GM23338 (cell line): ENCODE results near the gene ZNRF2.

Source experiments
- CREB1 ChIP-seq: fragments of 250-450 bp; sonication (Bioruptor Pico); IDR thresholded peaks from 2 replicates; pipeline ENCODE4 v1.5.0; 2020; ENCODE audit warnings: low read depth, mild to moderate bottlenecking, moderate library complexity
- EZH2 ChIP-seq: fragments of 200-600 bp; sonication (generic); IDR thresholded peaks from one replicate; pipeline ENCODE4 v1.8.0; 2017; ENCODE audit warnings: antibody characterized with exemption, mild to moderate bottlenecking, low read depth; ENCODE audit not compliant: unreplicated experiment
- EZH2phosphoT487 ChIP-seq: fragments of 200-600 bp; sonication (generic); IDR thresholded peaks from one replicate; pipeline ENCODE4 v1.8.1; 2018; ENCODE audit warnings: antibody characterized with exemption; ENCODE audit not compliant: unreplicated experiment
- POLR2AphosphoS5 ChIP-seq: IDR thresholded peaks from 2 replicates; pipeline ENCODE4 v1.6.1; 2016; ENCODE audit warnings: antibody characterized with exemption, low read depth
- ZNF114 ChIP-seq: fragments of 250-450 bp; sonication (Bioruptor Pico); IDR thresholded peaks from 2 replicates; pipeline ENCODE4 v1.5.0; 2020; ENCODE audit warnings: mild to moderate bottlenecking, moderate library complexity
- ZNF331 ChIP-seq: fragments of 250-450 bp; sonication (Bioruptor Pico); IDR thresholded peaks from 2 replicates; pipeline ENCODE4 v1.5.0; 2020; ENCODE audit warnings: low read depth, mild to moderate bottlenecking, moderate library complexity
- TF ChIP-seq, protein P1 (sequence below), 2 experiments: fragments of 200-600 bp in 1 of 2; sonication (generic) in 1 of 2; conservative IDR thresholded peaks; 2 replicates each; pipeline versions ENCODE4 v1.5.1 to v1.6.1; 2016 to 2017; ENCODE audit warnings: antibody characterized with exemption in 2 of 2, low read depth in 2 of 2, mild to moderate bottlenecking in 2 of 2, moderate library complexity in 1 of 2
- TF ChIP-seq, protein P2 (sequence below): IDR thresholded peaks from one replicate; pipeline ENCODE4 v1.6.1; 2018; ENCODE audit warnings: antibody characterized with exemption; ENCODE audit not compliant: unreplicated experiment

DNA sequence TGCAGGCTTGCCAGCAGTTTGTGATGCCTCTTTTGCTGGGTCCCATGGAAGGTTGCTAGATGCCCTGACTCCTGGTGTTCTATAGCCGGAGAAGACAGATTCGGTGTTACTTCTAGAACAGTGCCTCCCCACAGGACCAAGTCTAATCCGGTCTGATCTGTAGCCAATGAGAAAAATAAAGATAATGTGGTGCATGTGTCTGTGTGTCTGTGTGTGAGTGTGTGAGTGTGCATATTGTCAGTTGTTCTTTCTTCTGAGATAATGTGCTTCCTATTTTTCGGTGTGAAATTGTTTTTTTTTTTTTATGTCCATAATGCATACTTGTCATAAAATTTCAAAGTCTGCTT lies 29.7 kb upstream of the ZNRF2 start:
- TF ChIP-seq EZH2phosphoT487 (no peak), ZNF331 (CRISPR knock-in tag) (no peak), EZH2 (no peak), POLR2AphosphoS5 (no peak), CREB1 (CRISPR knock-in tag) (no peak), ZNF114 (CRISPR knock-in tag) (no peak)
- TF ChIP-seq, protein P1, sequence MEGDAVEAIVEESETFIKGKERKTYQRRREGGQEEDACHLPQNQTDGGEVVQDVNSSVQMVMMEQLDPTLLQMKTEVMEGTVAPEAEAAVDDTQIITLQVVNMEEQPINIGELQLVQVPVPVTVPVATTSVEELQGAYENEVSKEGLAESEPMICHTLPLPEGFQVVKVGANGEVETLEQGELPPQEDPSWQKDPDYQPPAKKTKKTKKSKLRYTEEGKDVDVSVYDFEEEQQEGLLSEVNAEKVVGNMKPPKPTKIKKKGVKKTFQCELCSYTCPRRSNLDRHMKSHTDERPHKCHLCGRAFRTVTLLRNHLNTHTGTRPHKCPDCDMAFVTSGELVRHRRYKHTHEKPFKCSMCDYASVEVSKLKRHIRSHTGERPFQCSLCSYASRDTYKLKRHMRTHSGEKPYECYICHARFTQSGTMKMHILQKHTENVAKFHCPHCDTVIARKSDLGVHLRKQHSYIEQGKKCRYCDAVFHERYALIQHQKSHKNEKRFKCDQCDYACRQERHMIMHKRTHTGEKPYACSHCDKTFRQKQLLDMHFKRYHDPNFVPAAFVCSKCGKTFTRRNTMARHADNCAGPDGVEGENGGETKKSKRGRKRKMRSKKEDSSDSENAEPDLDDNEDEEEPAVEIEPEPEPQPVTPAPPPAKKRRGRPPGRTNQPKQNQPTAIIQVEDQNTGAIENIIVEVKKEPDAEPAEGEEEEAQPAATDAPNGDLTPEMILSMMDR (conservative IDR thresholded peaks at IDR 0.05; ENCODE audit: low read depth in 2 of 2), result no peak
- TF ChIP-seq, protein P2, sequence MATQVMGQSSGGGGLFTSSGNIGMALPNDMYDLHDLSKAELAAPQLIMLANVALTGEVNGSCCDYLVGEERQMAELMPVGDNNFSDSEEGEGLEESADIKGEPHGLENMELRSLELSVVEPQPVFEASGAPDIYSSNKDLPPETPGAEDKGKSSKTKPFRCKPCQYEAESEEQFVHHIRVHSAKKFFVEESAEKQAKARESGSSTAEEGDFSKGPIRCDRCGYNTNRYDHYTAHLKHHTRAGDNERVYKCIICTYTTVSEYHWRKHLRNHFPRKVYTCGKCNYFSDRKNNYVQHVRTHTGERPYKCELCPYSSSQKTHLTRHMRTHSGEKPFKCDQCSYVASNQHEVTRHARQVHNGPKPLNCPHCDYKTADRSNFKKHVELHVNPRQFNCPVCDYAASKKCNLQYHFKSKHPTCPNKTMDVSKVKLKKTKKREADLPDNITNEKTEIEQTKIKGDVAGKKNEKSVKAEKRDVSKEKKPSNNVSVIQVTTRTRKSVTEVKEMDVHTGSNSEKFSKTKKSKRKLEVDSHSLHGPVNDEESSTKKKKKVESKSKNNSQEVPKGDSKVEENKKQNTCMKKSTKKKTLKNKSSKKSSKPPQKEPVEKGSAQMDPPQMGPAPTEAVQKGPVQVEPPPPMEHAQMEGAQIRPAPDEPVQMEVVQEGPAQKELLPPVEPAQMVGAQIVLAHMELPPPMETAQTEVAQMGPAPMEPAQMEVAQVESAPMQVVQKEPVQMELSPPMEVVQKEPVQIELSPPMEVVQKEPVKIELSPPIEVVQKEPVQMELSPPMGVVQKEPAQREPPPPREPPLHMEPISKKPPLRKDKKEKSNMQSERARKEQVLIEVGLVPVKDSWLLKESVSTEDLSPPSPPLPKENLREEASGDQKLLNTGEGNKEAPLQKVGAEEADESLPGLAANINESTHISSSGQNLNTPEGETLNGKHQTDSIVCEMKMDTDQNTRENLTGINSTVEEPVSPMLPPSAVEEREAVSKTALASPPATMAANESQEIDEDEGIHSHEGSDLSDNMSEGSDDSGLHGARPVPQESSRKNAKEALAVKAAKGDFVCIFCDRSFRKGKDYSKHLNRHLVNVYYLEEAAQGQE, result no peak
